CD4-positive, alpha-beta T cell (primary cell): Measurements from ENCODE around the gene KDM1B. TPM values are rescaled to one million over a fixed set of nuclear protein-coding genes. Genes with fewer than 3 reads are reported as not detected.
A peak's percentile ranks its signal among the peaks of the same experiment; 100 is the strongest.

ENCODE experiments used
- ATAC-seq: fragments of 200-7000 bp; cut with Tn5 transposase; one replicate; pipeline ENCODE4 v1.10.0; 2022; ENCODE audit warnings: mild to moderate bottlenecking; ENCODE audit not compliant: poor library complexity
- CTCF ChIA-PET: fragments of 350-600 bp; sonication (Branson Sonifier 250); formaldehyde crosslinking; loops from one replicate; lab custom pipeline; 2021; ENCODE audit warnings: antibody characterized with exemption, inconsistent platforms; lab: Charles Lee
- POLR2A ChIA-PET: fragments of 350-600 bp; sonication (Branson Sonifier 250); formaldehyde crosslinking; loops from one replicate; lab custom pipeline; 2021; ENCODE audit warnings: antibody characterized with exemption, inconsistent platforms; lab: Charles Lee
- DNase-seq, 14 experiments: peaks; one replicate each; pipeline ENCODE4 v3.0.0-alpha.2; 2013 to 2020; ENCODE audit warnings: mixed read lengths in 2 of 14
- H3K27ac ChIP-seq, 2 donors: one replicate each; pipeline versions ENCODE4 v1.5.1 to v1.7.0; 2013; ENCODE audit warnings: low read length in 2 of 2, low read depth in 1 of 2, mild to moderate bottlenecking in 1 of 2
- H3K27me3 ChIP-seq, 2 experiments: 1 replicate in 1 of 2; 2 replicates in 1 of 2; pipeline versions ENCODE4 v1.6.1 to v1.7.0; 2013; ENCODE audit warnings: low read length in 2 of 2, control low read depth in 1 of 2, mild to moderate bottlenecking in 1 of 2, moderate library complexity in 1 of 2; ENCODE audit not compliant: insufficient read depth in 2 of 2, control insufficient read depth in 1 of 2
- H3K36me3 ChIP-seq: one replicate; pipeline ENCODE4 v1.6.1; 2013; ENCODE audit warnings: low read length, control low read depth; ENCODE audit not compliant: insufficient read depth
- H3K4me1 ChIP-seq: one replicate; pipeline ENCODE4 v1.6.1; 2013; ENCODE audit warnings: low read length, control low read depth; ENCODE audit not compliant: insufficient read depth
- H3K4me3 ChIP-seq: one replicate; pipeline ENCODE4 v1.5.1; 2013; ENCODE audit warnings: mild to moderate bottlenecking, low read length, moderate library complexity
- H3K9me3 ChIP-seq, 2 experiments: 1 replicate in 1 of 2; 2 replicates in 1 of 2; pipeline versions ENCODE4 v1.6.1 to v1.7.0; 2013; ENCODE audit warnings: low read length in 2 of 2, mild to moderate bottlenecking in 2 of 2, control low read depth in 1 of 2, moderate library complexity in 1 of 2; ENCODE audit not compliant: control insufficient read depth in 1 of 2, insufficient read depth in 1 of 2
- H3K27ac Mint-ChIP-seq: one replicate; pipeline ENCODE4 v1.8.0; 2020; ENCODE audit warnings: mixed read lengths
- H3K27me3 Mint-ChIP-seq: one replicate; pipeline ENCODE4 v1.8.0; 2021; ENCODE audit warnings: mixed read lengths
- H3K36me3 Mint-ChIP-seq: one replicate; pipeline ENCODE4 v1.8.0; 2021; ENCODE audit warnings: low read depth, mixed read lengths
- H3K4me1 Mint-ChIP-seq: one replicate; pipeline ENCODE4 v1.8.0; 2021; ENCODE audit warnings: low read depth, mixed read lengths
- H3K4me3 Mint-ChIP-seq: one replicate; pipeline ENCODE4 v1.8.0; 2020; ENCODE audit warnings: mild to moderate bottlenecking, mixed read lengths
- H3K9me3 Mint-ChIP-seq: one replicate; pipeline ENCODE4 v1.8.0; 2020; ENCODE audit warnings: mixed read lengths
- intact Hi-C, 2 experiments: fragments of 100-400 bp; cut with DNase I in 1 of 2; cut with micrococcal nuclease in 1 of 2; formaldehyde crosslinking; loops; one replicate each; pipeline versions ENCODE4 v1.15.1 to v1.9.0; 2023 to 2025; cut with DNase I, micrococcal nuclease
- total RNA-seq, 174 experiments: library from RNA in 2 of 174; stranded (reverse) in 2 of 174; gene quantifications; one replicate each; pipeline ENCODE4 v1.2.3 and lab custom pipeline; 2021 to 2026
- TF ChIP-seq, protein P1 (sequence below): fragments of 200-600 bp; IDR thresholded peaks from one replicate; pipeline ENCODE4 v1.8.0; 2022; ENCODE audit warnings: antibody characterized with exemption, mild to moderate bottlenecking

Gene KDM1B
- total RNA-seq, 2 experiments from 2014 or later: 4.4 to 6.0 TPM

DNA sequence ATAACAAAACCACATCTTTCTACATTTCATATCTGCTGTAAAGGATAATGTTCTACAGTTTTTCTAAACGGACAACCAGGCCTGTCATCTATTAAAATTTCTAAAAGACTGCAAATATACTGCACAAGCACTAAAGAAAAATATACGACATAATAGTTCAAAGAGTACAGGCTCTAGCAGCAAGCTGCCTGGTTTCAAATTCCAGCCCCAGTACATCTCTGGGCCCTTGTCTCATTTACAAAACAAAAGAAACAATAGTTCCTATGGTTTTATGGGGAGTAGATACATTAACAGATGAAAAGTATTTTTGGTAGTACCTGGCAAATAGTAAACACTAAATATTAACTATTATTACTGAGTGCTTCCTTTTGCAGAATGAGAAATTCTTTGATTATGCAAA, 85.0 kb downstream of the KDM1B start:
- Mint-ChIP-seq H3K27me3 (no peaks in the 10 kb centered on the region), H3K4me3 (no peak overlapping the region), H3K36me3 (peaks cover 89% of the 10 kb centered on the region), H3K4me1 (peaks cover 42% of the 10 kb centered on the region), H3K9me3 (no peaks in the 10 kb centered on the region), H3K27ac (peak overlapping the region; percentile 74)
- H3K9me3 ChIP-seq: no peaks in the 10 kb centered on the region
- no peak overlapping the region for H3K4me3 ChIP-seq
- TF ChIP-seq, protein P1, sequence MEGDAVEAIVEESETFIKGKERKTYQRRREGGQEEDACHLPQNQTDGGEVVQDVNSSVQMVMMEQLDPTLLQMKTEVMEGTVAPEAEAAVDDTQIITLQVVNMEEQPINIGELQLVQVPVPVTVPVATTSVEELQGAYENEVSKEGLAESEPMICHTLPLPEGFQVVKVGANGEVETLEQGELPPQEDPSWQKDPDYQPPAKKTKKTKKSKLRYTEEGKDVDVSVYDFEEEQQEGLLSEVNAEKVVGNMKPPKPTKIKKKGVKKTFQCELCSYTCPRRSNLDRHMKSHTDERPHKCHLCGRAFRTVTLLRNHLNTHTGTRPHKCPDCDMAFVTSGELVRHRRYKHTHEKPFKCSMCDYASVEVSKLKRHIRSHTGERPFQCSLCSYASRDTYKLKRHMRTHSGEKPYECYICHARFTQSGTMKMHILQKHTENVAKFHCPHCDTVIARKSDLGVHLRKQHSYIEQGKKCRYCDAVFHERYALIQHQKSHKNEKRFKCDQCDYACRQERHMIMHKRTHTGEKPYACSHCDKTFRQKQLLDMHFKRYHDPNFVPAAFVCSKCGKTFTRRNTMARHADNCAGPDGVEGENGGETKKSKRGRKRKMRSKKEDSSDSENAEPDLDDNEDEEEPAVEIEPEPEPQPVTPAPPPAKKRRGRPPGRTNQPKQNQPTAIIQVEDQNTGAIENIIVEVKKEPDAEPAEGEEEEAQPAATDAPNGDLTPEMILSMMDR: no peak
- POLR2A ChIA-PET: no interaction called here
- H3K4me1 ChIP-seq: peaks cover 11% of the 10 kb centered on the region
- no peaks in the 10 kb centered on the region for H3K27me3 ChIP-seq
- H3K36me3 ChIP-seq: peaks cover 55% of the 10 kb centered on the region
- DNase-seq: no peak
- ATAC-seq: no peak
- CTCF ChIA-PET: no interaction called here
- H3K27ac ChIP-seq: no peak overlapping the region
- intact Hi-C loops: no loop called here

DNA sequence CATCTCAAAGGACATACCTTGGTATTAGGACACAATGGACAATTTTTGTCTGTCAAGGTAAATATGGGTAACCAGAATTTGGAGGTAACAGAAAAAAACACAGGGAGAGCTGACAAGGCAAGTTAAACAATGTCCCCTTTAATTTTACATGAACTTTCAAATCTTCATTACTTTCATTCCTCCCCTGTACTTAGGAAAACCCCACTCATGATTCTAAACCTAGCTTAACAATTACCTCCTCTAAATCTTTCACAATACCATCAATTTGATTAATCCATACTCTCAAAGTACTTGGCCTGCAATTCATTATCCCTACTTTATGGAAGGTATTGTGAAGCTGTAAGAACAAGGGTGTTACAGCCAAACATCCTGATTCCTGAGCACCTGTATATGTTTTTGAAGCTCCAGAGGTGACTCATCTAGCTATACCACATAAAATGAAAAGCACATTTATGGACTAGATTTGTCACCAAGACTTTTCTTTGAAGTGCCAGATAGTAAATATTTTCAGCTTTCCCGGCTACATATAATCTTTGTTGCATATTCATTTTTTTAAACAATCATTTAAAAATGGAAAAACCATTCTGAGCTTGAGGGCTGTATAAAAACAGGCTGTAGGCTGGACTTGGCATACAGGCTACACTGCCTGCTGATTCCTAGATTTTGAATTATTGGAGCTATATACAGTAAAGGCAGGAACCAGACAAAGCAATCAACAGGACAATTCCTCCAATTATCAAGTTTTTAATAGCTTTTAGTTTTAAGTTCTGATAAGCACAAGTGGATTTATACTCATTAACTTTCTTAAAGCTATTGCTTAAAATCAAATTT, 86.2 kb downstream of the KDM1B start:
- Mint-ChIP-seq H3K27ac (peak overlapping the region; percentile 74), H3K4me3 (no peak overlapping the region), H3K27me3 (no peaks in the 10 kb centered on the region), H3K4me1 (peaks cover 54% of the 10 kb centered on the region), H3K36me3 (peaks cover 89% of the 10 kb centered on the region), H3K9me3 (no peaks in the 10 kb centered on the region)
- peaks cover 14% of the 10 kb centered on the region for H3K4me1 ChIP-seq
- peak; percentile 51 for ATAC-seq
- ChIA-PET POLR2A (interaction anchor here (0.6 to 1.7 kb wide), 5 partner anchors 10 to 640 kb away, joined by 3 to 6 read pairs (median 3); partner anchors contain the start of genes KDM1B and TPMT), CTCF (interaction anchor here (0.8 to 1.1 kb wide), 2 partner anchors 12 to 19 kb away, joined by 3 read pairs; no protein-coding TSS in a partner anchor)
- TF ChIP-seq, protein P1: no peak
- peaks cover 53% of the 10 kb centered on the region for H3K36me3 ChIP-seq
- DNase-seq: no peak
- H3K9me3 ChIP-seq: no peaks in the 10 kb centered on the region
- H3K27me3 ChIP-seq: no peaks in the 10 kb centered on the region
- H3K27ac ChIP-seq: peak overlapping the region in 1 of 2 donors; percentile 4
- no peak overlapping the region for H3K4me3 ChIP-seq
- intact Hi-C loops: no loop called here

DNA sequence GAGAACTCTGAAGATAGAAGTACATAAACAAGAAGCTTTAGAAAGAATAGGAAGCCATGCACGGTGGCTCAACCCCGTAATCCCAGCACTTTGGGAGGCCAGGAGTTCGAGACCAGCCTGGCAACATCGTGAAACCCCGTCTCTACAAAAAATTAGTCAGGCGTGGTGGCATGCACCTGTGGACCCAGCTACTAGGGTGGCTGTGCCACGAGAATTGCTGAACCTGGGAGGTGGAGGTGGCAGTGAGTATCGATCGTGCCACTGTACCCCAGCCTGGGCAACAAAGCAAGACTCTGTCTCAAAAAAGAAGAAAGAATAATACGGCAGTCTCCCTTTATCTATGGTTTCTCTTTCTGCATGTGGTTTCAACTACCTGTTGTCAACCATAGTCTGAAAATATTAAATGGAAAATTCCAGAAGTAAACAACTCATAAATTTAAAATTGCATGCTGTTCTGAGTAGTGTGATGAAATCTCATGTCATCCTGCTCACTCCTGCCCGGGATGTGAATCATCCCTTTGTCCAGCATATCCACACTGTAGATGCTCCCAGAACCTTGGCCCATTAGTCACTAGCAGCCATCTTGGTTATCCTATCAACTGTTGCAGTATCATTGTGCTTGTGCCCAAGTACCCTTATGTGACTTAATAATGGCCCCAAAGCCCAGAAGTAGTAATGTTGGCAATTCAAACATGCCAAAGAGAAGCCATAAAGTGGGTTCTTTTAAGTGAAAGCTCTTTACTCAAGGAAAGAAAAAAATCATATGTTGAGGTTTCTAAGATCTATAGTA, 87.0 kb downstream of the KDM1B start:
- intact Hi-C loops: no loop called here
- Histone ChIP-seq H3K27ac (no peak overlapping the region), H3K9me3 (no peaks in the 10 kb centered on the region), H3K4me3 (no peak overlapping the region), H3K36me3 (peaks cover 54% of the 10 kb centered on the region), H3K27me3 (no peaks in the 10 kb centered on the region), H3K4me1 (peaks cover 14% of the 10 kb centered on the region)
- Mint-ChIP-seq H3K27me3 (no peaks in the 10 kb centered on the region), H3K4me3 (peak overlapping the region; percentile 42), H3K36me3 (peaks cover 89% of the 10 kb centered on the region), H3K27ac (peak overlapping the region; percentile 74), H3K9me3 (no peaks in the 10 kb centered on the region), H3K4me1 (peaks cover 62% of the 10 kb centered on the region)
- CTCF ChIA-PET: interaction anchor here (0.8 to 1.1 kb wide), 2 partner anchors 12 to 20 kb away, joined by 3 read pairs; no protein-coding TSS in a partner anchor
- ATAC-seq (no peak), DNase-seq (peak in 1 of 14 experiments; percentile 23)
- POLR2A ChIA-PET: interaction anchor here (0.6 to 1.7 kb wide), 5 partner anchors 9 to 641 kb away, joined by 3 to 6 read pairs (median 3); partner anchors contain the start of genes KDM1B and TPMT
- TF ChIP-seq, protein P1: no peak
